ENCODE results near the gene TMEM244. TPM values are rescaled to one million over a fixed set of nuclear protein-coding genes. Genes with fewer than 3 reads are reported as not detected.

Gene TMEM244, protein sequence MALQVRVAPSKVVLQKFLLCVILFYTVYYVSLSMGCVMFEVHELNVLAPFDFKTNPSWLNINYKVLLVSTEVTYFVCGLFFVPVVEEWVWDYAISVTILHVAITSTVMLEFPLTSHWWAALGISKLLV
- not detected in 2 replicates for total RNA-seq

- H3K27ac Mint-ChIP-seq, result peak within 1 kb of the TSS; percentile 31
- intact Hi-C loops (cut with micrococcal nuclease), result no loop called here
- peak within 1 kb of the TSS; percentile 45 for H3K4me3 Mint-ChIP-seq (ENCODE audit: low read depth)
- H3K36me3 Mint-ChIP-seq (ENCODE audit: low read depth), result no peaks in the 10 kb centered on the region
- DNase-seq (ENCODE audit: low spot score), result no peak
- H3K27me3 Mint-ChIP-seq (ENCODE audit: low read depth), result no peaks in the 10 kb centered on the region
- peaks cover 5% of the 10 kb centered on the region for H3K9me3 Mint-ChIP-seq
- H3K4me1 Mint-ChIP-seq (ENCODE audit: low read depth), result peaks cover 11% of the 10 kb centered on the region
These were observed at the start of gene TMEM244 for GRCh38 chr6:129860908-129861665. TSS of gene TMEM244 (minus strand) at chr6:129861315. CDS start at chr6:129861188, 127 bp downstream.

DNA sequence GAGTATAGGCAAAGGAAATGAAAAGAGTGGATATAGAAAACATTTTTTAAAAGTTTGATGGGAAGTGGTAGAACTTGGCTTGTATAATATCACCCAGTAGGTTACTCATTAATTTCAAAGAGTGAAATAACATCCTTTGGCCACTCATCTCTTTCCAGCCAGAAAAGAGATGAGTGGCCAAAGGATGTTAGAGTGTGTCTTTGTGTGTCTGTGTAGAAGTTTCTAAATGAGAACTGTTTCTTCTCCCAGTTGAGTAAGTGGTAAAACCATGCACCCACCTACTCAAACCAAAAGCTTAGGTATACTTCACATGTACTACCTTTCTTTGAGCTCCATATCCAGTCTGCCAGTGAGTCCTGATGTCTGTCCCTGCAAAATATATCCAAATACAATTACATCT, 47.7 kb upstream of the TMEM244 start:
- H3K27me3 Mint-ChIP-seq (ENCODE audit: low read depth), result peaks cover 3% of the 10 kb centered on the region
- intact Hi-C loops (cut with micrococcal nuclease), result no loop called here

GRCh38 chr6:129908356-129908755, 47.2 kb upstream of the TMEM244 start:
- intact Hi-C loops (cut with micrococcal nuclease), result no loop called here
- H3K4me3 Mint-ChIP-seq (ENCODE audit: low read depth), result no peak overlapping the region
- no peaks in the 10 kb centered on the region for H3K9me3 Mint-ChIP-seq
- peaks cover 3% of the 10 kb centered on the region for H3K27me3 Mint-ChIP-seq (ENCODE audit: low read depth)
- no peak for DNase-seq (ENCODE audit: low spot score)
- H3K27ac Mint-ChIP-seq, result no peak overlapping the region
- H3K36me3 Mint-ChIP-seq (ENCODE audit: low read depth), result no peaks in the 10 kb centered on the region
- H3K4me1 Mint-ChIP-seq (ENCODE audit: low read depth), result peaks cover 2% of the 10 kb centered on the region

More for the DNA sequence above, 47.7 kb upstream of the TMEM244 start:
- H3K36me3 Mint-ChIP-seq (ENCODE audit: low read depth), result no peaks in the 10 kb centered on the region
- no peak overlapping the region for H3K4me3 Mint-ChIP-seq (ENCODE audit: low read depth)
- peaks cover 2% of the 10 kb centered on the region for H3K4me1 Mint-ChIP-seq (ENCODE audit: low read depth)
- H3K9me3 Mint-ChIP-seq, result no peaks in the 10 kb centered on the region
- H3K27ac Mint-ChIP-seq, result no peak overlapping the region
- DNase-seq (ENCODE audit: low spot score), result no peak

DNA sequence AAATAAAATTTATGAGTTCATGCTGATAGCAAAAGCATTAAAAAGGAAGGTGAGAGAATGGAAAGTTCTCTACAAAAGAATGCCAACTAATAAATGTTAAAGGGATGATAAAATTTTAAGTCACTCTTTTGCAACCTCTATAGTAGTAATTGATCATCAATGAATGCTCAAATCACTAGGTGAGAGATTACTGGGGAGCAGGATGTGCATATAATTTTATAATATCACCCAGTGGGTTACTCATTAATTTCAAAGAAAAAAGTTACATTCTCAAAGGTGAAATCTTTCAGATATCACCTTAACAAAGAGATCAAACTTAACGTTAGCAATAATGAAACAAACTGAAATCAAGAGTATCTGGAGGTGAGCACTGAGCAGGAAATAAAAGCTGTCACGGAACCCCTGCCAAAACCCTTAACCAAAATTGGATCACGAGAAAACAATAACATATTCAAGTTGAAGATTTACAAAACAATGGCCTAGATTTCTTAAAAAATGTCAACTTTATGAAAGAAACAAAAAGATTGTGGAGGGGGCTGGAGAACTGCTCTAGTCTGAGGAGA, 45.5 kb upstream of the TMEM244 start:
- Mint-ChIP-seq H3K4me3 (ENCODE audit: low read depth) (no peak overlapping the region), H3K27ac (no peak overlapping the region), H3K27me3 (ENCODE audit: low read depth) (peaks cover 16% of the 10 kb centered on the region)

DNA sequence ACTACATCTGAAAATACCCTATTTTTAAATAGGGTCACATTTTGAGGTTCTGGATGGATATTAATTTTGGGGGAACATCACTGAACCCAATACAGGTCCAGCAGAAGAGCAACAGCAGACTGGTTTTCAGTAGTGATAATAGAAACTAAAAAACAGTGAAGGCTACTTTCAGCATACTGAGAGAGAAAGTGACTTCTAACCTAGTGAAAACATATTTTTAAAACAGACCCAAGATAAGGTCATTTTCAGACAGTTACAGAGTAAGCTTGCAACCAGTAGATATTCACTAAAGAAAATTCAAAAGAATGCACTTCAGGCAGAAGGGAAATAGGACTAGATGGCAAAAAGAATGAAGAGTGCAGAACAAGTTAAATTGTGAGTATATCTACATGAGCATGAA, 42.0 kb upstream of the TMEM244 start:
- Mint-ChIP-seq H3K4me3 (ENCODE audit: low read depth) (no peak overlapping the region), H3K36me3 (ENCODE audit: low read depth) (no peaks in the 10 kb centered on the region), H3K27ac (no peak overlapping the region), H3K4me1 (ENCODE audit: low read depth) (no peaks in the 10 kb centered on the region), H3K27me3 (ENCODE audit: low read depth) (peaks cover 28% of the 10 kb centered on the region), H3K9me3 (no peaks in the 10 kb centered on the region)
- DNase-seq (ENCODE audit: low spot score), result no peak
- intact Hi-C loops (cut with micrococcal nuclease), result no loop called here

More for the DNA sequence above, 45.5 kb upstream of the TMEM244 start:
- DNase-seq (ENCODE audit: low spot score), result no peak
- H3K9me3 Mint-ChIP-seq, result no peaks in the 10 kb centered on the region
- peaks cover 2% of the 10 kb centered on the region for H3K4me1 Mint-ChIP-seq (ENCODE audit: low read depth)
- intact Hi-C loops (cut with micrococcal nuclease), result no loop called here
- H3K36me3 Mint-ChIP-seq (ENCODE audit: low read depth), result no peaks in the 10 kb centered on the region

GRCh38 chr6:129902681-129903080, 41.6 kb upstream of the TMEM244 start:
- Mint-ChIP-seq H3K4me1 (ENCODE audit: low read depth) (no peaks in the 10 kb centered on the region), H3K36me3 (ENCODE audit: low read depth) (no peaks in the 10 kb centered on the region), H3K27me3 (ENCODE audit: low read depth) (peaks cover 29% of the 10 kb centered on the region), H3K4me3 (ENCODE audit: low read depth) (no peak overlapping the region), H3K27ac (no peak overlapping the region), H3K9me3 (no peaks in the 10 kb centered on the region)
- DNase-seq (ENCODE audit: low spot score), result no peak
- intact Hi-C loops (cut with micrococcal nuclease), result no loop called here

GRCh38 chr6:129901910-129902309, 40.8 kb upstream of the TMEM244 start:
- H3K27me3 Mint-ChIP-seq (ENCODE audit: low read depth), result peaks cover 32% of the 10 kb centered on the region
- no peak overlapping the region for H3K27ac Mint-ChIP-seq
- H3K9me3 Mint-ChIP-seq, result no peaks in the 10 kb centered on the region
- no peaks in the 10 kb centered on the region for H3K36me3 Mint-ChIP-seq (ENCODE audit: low read depth)
- no peak overlapping the region for H3K4me3 Mint-ChIP-seq (ENCODE audit: low read depth)
- intact Hi-C loops (cut with micrococcal nuclease), result no loop called here
- DNase-seq (ENCODE audit: low spot score), result no peak
- no peaks in the 10 kb centered on the region for H3K4me1 Mint-ChIP-seq (ENCODE audit: low read depth)

GRCh38 chr6:129895692-129896091, 34.6 kb upstream of the TMEM244 start:
- no peaks in the 10 kb centered on the region for H3K4me1 Mint-ChIP-seq (ENCODE audit: low read depth)
- no peaks in the 10 kb centered on the region for H3K36me3 Mint-ChIP-seq (ENCODE audit: low read depth)
- intact Hi-C loops (cut with micrococcal nuclease), result loop anchor here (2.0 kb wide), 1 partner anchor 125 kb away; no protein-coding TSS in a partner anchor
- no peak overlapping the region for H3K4me3 Mint-ChIP-seq (ENCODE audit: low read depth)
- DNase-seq (ENCODE audit: low spot score), result no peak
- H3K9me3 Mint-ChIP-seq, result no peaks in the 10 kb centered on the region
- H3K27ac Mint-ChIP-seq, result no peak overlapping the region
- H3K27me3 Mint-ChIP-seq (ENCODE audit: low read depth), result peaks cover 12% of the 10 kb centered on the region

DNA sequence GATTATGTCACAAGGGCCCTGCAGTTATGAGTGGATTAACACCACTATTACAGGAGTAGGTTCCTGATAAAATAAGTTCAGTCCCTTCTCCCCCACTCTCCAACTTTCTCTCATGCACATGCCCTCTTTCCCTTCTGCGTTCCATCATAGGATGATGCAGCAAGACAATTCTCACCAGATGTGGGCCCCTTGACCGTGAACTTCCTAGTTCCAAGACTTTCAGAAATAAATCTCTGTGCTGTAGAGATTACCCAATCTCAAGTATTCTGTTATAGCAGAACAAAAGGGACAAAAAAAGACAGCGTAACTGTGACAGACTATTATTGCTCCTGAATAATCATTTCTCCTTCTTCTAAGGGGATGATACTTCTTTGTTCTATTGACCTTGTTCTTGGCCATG, 33.8 kb upstream of the TMEM244 start:
- Mint-ChIP-seq H3K9me3 (no peaks in the 10 kb centered on the region), H3K27me3 (ENCODE audit: low read depth) (peaks cover 8% of the 10 kb centered on the region), H3K27ac (no peak overlapping the region), H3K36me3 (ENCODE audit: low read depth) (no peaks in the 10 kb centered on the region), H3K4me3 (ENCODE audit: low read depth) (no peak overlapping the region), H3K4me1 (ENCODE audit: low read depth) (peaks cover 3% of the 10 kb centered on the region)
- DNase-seq (ENCODE audit: low spot score), result no peak
- intact Hi-C loops (cut with micrococcal nuclease), result loop anchor here (2.0 kb wide), 1 partner anchor 126 kb away; no protein-coding TSS in a partner anchor

- Mint-ChIP-seq H3K4me1 (ENCODE audit: low read depth) (peaks cover 3% of the 10 kb centered on the region), H3K27me3 (ENCODE audit: low read depth) (peaks cover 7% of the 10 kb centered on the region), H3K27ac (no peak overlapping the region)
These were observed 32.5 kb upstream of the TMEM244 start for GRCh38 chr6:129893640-129894039.

DNA sequence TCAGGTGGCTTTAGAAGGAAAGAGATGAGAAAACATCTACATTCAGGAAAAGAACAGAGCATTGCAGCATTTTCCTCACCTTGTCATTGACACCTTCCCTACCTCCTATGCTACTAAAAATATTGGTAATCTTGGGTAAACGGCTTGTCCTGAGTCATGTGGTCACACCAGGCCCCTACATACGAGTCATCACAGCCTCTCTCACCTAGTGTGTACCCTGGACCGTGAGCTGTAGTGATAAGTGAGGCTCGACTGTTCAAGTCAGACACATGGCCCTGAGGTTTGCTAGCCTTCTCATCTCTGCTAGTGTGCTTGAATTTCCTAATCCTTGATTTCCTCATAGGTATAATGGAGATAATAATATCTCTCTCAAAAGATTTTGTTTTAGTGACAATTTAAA, 29.6 kb upstream of the TMEM244 start:
- DNase-seq (ENCODE audit: low spot score), result no peak
- H3K9me3 Mint-ChIP-seq, result no peaks in the 10 kb centered on the region
- no peak overlapping the region for H3K4me3 Mint-ChIP-seq (ENCODE audit: low read depth)
- no peaks in the 10 kb centered on the region for H3K36me3 Mint-ChIP-seq (ENCODE audit: low read depth)
- peaks cover 3% of the 10 kb centered on the region for H3K4me1 Mint-ChIP-seq (ENCODE audit: low read depth)
- no peak overlapping the region for H3K27ac Mint-ChIP-seq
- peaks cover 8% of the 10 kb centered on the region for H3K27me3 Mint-ChIP-seq (ENCODE audit: low read depth)
- intact Hi-C loops (cut with micrococcal nuclease), result no loop called here

More at GRCh38 chr6:129893640-129894039, 32.5 kb upstream of the TMEM244 start:
- intact Hi-C loops (cut with micrococcal nuclease), result loop anchor here (2.0 kb wide), 1 partner anchor 127 kb away; no protein-coding TSS in a partner anchor
- H3K36me3 Mint-ChIP-seq (ENCODE audit: low read depth), result no peaks in the 10 kb centered on the region
- no peak for DNase-seq (ENCODE audit: low spot score)
- H3K9me3 Mint-ChIP-seq, result no peaks in the 10 kb centered on the region
- no peak overlapping the region for H3K4me3 Mint-ChIP-seq (ENCODE audit: low read depth)

DNA sequence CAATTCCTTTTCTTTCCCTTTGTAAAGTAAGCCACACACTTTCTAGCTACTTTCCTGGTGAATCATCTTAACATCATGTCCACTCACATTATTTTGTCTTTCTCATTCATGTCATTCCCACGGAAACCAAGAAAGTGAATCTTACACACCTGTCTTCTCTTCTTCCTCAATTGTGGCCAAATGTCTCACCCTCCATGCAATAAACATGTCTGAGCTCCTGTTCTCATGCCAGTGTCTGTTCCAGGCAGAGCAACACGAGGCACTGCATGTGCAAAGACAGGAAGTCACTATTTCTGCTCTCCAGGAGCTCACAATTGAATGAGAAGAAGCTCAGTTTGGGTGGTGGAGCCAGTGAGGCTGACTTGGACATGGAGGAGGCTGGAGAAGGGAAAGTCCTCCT, 29.0 kb upstream of the TMEM244 start:
- Mint-ChIP-seq H3K4me3 (ENCODE audit: low read depth) (no peak overlapping the region), H3K27me3 (ENCODE audit: low read depth) (peaks cover 8% of the 10 kb centered on the region), H3K4me1 (ENCODE audit: low read depth) (peaks cover 3% of the 10 kb centered on the region), H3K27ac (no peak overlapping the region), H3K36me3 (ENCODE audit: low read depth) (no peaks in the 10 kb centered on the region), H3K9me3 (no peaks in the 10 kb centered on the region)
- no peak for DNase-seq (ENCODE audit: low spot score)
- intact Hi-C loops (cut with micrococcal nuclease), result no loop called here

- no peaks in the 10 kb centered on the region for H3K36me3 Mint-ChIP-seq (ENCODE audit: low read depth)
- peaks cover 3% of the 10 kb centered on the region for H3K4me1 Mint-ChIP-seq (ENCODE audit: low read depth)
- H3K27me3 Mint-ChIP-seq (ENCODE audit: low read depth), result peaks cover 8% of the 10 kb centered on the region
- intact Hi-C loops (cut with micrococcal nuclease), result no loop called here
- no peak overlapping the region for H3K27ac Mint-ChIP-seq
- H3K4me3 Mint-ChIP-seq (ENCODE audit: low read depth), result no peak overlapping the region
- DNase-seq (ENCODE audit: low spot score), result no peak
- H3K9me3 Mint-ChIP-seq, result no peaks in the 10 kb centered on the region
These were observed 28.5 kb upstream of the TMEM244 start for GRCh38 chr6:129889580-129889979.

All from activated T-helper 2 cell treated with anti-CD3 and anti-CD28 coated beads, Interferon-gamma antibody, Interleukin-2, Interleukin-4, amounts not matched to agents 10 μg/mL and 5 μg/mL and 100 μg/mL, durations not matched to agents 14 hours and 24 hours and 36 hours (primary cell).